ELF-1 (cell line): ENCODE data around the gene KIRREL3.

Experiments
- DNase-seq: peaks from one replicate; pipeline ENCODE4 v3.0.0-alpha.2; 2016; ENCODE audit warnings: low read depth, low spot score

KIRREL3 gene

DNA sequence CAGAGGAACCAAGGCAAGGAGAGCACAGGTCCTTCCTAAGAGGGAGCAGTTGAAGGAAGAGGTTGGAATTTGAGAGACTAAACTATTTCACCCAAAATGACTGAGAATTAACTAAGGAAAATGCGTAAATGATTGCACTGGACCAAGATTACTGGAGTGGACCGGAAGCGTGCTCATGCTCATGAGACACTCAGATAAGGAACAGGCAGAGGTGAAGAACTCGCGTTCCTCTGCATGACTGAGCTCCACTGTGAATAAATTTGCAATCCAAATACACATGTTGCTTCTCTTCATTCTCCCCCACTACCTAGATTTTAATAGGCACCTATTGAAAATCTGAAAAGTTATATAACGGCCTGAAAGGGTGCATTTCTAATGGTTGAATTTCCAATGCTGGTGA is 207.0 kb downstream of the KIRREL3 start:
- no peak for DNase-seq

DNA sequence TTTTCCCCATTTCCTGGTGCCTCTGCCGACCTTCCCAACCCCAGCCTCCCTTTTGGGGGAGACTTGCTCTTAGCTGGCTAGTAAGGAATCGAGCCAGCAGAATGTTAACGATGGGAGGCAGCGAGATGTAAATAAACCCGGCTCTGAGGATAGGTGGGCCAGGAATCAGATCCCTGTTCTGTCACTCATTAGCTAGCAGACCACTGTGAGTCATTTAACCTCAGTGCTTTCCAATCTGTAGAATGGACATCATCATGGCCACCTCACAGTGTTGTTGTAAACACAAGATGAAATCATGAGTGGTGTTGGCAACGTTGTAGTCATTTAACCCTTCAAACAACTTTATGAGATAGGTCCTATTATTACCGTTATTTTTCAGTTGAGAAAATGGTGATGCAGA is 208.6 kb downstream of the KIRREL3 start:
- DNase-seq = no peak

DNA sequence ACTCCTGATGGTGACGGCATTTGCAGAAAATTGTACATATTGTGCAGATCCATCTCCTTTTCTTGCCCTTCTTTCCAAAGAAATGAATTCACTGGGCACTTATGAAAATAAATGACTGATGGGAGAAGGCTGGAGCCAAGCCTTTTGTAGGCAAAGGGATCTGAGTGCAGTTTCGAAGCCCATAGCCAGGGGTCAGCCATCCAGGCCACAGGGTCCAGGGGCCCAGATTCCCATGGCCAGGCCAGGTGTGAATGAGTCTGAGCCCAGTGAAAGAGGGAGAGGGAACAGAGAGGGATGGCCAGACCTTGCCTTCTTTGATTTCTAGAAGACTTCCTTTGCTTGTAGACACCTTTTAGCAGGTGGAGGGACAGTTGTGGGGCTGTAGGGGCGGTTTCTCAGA is 209.1 kb downstream of the KIRREL3 start:
- peak; percentile 19 for DNase-seq

DNA sequence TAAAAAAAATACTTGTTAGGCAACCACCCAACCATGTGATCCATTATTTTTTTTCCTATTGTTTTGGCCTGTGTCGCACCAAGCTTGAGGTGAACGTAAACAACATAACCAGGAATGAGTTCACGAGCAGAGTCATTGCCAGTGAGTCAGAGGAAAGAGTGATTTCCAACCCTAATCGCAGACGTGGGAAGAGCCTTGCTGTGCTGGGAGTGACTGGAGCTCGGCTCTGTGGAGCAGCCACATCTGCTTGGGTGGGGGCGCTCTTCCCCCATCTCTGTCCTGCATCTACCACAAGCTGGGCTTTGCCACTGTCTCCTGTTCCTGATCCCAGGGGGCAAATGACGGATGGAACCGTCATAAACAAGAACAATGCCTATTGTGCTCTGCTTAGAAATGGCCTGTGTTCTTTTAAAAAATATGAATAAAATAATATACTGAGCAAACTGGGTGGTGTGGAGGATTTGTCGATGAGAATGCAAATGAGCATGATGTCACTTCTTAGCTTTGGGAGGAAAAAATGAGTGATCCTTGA is 210.0 kb downstream of the KIRREL3 start:
- DNase-seq = peak; percentile 43

DNA sequence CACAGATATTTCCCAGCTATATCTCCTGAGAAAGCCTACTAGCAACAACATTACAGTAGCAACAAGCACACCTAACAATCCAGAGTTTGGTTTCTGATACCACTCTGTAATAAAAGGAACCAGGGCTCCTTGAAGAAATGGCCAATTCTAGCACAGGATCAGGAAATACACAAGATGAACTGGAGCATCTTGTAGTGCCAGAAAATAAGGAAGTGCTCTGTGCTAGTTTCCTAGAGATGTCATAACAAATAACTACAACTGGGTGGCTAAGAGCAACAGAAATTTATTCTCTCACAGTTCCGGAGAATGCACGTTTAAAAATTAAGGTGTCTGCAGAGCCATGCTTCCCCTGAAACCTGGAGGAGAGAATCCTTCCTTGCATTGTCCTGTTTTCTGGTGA is 217.8 kb downstream of the KIRREL3 start:
- DNase-seq = no peak

DNA sequence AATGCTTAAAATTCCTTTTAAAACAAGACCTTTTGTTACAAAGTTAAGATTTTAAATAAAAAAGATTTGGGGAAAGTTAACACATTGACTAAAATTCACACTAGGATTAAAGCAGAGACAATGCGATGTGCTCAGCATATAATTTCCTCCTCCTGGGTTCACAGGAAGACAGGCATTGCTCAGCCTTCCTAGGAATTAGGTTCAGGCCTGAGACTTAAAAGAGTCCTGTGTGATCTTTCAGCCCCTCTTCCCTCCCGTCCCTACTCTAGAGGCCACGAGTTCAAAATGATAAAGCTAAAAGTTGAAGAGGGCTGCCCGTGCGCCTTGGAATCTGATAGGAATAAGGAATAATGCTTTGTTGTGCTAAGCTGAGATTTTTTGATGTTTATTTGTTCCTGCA is 218.6 kb downstream of the KIRREL3 start:
- no peak for DNase-seq

DNA sequence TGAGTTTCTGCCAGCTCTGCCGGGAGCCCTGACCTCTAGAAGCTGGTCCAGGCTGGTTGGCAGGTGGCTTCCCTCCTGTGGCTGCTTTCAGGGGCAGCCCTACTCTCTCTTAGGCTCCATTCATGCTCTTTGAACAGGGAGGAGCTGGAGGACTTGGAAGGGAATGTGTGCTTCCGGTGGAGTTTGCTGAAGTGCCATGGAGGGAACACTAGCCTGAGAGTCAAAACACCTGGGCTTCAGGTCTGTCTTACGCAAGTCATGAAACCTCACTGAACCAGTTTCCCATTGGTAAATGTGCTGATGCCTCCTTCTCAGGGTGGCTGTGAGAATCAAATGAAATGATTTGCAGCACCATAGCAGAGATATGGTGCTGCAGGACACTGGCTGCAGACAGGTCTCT is 224.5 kb downstream of the KIRREL3 start:
- no peak for DNase-seq

DNA sequence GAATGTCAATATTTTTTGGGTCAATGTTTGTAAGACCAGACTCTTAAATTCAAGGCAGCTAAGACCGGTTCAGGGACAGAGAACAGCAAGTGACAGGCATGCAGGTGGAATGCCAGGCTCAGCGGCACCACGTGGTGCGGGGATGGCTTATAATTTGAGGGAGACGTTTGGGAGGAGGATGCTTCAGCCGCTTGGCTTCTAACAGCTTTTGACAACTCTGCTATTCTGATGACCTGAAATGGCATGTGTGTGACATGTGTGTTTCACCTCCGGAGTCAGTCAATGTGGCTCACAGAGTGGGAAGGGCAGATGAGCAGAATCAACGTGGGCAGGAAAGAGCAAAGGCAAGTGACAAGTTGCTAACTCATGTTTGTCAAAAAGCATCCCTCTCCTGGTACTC is 228.3 kb downstream of the KIRREL3 start:
- no peak for DNase-seq

DNA sequence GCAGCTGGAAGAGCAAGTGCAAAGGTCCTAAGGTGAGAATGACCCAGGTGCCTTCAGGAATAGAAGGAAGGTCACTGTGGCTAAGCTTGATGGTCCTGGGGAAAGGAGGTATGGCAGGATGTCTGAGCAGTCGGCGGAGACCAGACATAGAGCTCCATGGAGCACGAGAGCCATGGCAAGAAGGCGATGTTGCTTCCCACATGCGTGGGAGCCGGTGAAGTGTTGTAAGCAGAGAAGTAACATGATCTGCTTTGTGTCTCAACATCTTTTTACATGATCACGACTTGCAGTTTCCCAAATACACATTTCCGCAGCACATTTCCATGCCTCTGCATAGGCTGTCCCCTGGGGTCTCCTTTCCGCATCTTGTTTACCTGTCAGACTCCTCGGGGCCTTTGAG is 231.9 kb downstream of the KIRREL3 start:
- no peak for DNase-seq

DNA sequence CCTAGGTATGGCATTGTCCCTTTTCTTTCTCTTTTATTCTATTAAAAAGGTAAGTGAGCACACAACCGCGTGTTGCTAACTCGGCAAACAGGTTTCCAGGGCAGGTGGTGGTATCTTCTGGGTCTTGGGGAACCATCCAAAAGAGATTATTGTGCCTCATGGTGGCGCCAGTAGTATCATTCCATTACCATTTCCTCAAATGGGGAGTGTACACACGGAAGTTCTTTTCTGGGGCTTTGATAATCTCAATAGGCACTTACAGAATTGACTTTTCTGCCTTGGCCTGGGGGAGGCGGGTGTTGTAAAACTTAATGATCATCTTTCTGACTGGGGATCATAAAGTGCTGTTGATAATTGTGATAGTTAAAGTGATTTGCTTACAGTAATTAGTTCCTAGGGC is 234.1 kb downstream of the KIRREL3 start:
- no peak for DNase-seq

DNA sequence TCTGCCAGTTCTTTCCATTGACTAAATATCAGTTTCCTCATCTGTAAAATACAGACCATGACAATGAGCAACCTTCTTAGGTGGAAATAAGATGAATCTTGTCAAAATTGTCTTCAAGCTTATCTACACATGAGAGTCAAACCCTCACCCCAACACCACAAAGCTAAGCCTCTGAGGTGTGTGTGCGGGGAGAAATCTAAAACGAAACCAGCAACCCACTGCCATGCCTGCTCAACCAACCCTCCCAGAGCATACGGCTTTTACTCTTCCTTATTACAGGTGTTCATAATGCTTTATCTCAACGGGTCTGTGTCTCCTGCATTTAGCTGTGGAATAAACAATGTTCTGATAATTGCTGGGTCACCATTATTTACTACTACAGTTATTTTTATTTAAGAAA is 235.4 kb downstream of the KIRREL3 start:
- DNase-seq = no peak

DNA sequence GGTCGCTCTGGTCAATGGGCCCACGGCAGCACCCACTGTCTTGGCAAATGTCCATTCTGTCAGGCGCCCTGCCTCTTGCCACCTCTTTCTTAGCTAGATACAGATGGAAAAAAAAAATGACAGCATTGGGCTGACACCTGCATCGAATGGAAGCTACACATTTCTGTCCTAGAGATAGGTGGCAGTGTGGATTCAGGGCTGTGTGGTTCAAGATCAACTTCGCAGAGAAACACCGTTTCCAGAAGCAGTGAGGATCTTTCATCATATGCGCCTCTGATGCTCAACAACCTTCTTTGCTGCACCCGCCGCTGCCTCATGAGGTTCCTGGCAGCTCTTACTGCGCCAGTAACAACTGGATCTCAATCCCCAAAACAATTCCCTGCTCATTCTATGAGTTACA is 236.3 kb downstream of the KIRREL3 start:
- DNase-seq = no peak

DNA sequence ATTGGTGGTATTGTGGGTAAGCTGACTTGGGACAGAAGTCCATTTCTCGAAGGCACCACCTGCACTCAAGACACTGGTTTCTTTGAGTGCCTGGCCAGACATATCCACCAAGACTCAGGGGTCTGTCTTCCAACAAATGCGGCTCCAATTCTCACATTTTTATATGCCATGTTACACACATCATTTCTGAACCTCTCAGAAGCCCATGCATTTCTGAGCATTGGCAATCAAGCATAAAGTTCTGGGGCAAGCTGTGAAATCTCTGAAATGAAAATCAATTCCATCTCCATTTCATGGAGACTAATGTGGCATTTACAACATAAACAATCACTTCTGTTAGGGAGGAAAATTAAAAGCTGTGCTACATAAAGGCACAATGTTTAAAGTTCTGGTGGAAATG is 243.7 kb downstream of the KIRREL3 start:
- DNase-seq = no peak

DNA sequence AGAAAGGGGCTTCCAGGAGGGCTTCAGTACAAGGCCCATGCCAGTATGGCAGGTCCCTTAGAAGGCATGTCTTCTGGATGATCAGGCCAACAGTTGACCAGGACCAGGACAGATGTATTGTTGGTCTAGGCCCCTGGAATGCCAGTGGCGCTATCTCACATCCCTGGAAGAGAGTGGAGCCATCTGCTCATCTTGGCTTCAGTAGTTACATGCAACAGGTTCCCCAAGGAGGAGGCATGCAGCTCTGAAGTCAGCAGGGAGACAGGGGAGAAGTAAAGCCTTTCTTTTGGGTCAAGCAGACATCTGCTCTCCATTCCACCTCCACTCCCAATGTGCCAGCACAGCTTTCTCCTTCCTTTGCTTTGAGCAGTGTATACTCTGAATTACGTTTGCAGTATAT is 244.1 kb downstream of the KIRREL3 start:
- DNase-seq = no peak

DNA sequence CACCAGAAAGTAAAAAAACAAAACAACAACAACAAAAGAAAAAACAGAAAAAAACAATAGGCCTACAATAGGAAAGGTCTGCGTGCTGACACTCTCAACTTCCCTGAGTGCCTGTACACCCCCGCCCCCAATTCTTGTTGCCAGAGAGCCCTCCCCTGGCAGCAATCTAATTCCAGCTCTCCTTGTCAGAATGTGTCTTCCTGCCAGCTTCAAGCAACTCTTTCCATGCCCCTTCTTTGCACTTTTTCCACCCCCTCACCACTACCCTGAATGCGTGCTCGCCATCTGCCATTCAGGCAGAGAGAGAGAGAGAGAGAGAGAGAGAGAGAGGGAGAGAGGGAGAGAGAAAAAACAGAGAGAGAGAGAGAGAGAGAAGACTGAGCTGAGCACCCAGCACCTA is 245.0 kb downstream of the KIRREL3 start:
- DNase-seq = no peak

DNA sequence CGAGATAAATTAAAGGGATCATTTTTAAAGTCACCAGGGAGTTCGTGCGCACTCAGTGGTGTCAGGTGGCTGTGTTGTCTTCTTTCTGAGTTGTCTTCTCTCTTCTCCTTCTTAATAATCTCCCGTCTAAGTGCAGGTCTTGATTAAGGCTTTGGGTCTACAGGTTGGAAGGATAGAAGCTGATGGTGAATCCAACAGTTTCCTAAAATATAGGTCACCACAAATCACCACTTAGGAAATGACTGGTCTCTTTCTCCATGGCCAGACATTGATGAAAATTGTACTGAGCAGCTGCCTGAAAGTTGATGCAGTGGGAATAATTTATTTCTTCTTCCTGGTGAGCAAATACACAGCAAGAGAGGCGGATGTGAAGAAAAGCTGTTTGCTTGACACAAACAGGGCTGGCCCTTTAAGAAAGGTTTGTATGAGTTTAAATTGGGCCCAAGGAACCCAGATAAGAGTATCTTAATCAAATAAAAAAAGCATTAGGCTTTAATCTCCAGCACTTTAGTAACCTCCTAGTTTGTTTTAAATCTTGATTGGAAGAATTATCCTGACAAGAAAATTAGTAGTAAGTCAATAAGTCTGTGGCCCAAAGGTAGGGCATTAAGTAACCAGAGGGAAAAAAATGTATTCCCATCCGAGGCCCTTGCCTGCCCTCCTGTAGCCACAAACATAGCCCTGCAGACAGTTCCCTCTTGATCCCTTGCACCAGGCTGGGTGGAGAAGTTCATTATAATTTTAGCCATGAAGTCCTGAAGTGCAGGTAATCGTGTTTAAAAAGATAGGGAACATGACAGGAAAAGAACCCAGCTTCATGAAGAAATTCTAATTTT is 245.8 kb downstream of the KIRREL3 start:
- no peak for DNase-seq

DNA sequence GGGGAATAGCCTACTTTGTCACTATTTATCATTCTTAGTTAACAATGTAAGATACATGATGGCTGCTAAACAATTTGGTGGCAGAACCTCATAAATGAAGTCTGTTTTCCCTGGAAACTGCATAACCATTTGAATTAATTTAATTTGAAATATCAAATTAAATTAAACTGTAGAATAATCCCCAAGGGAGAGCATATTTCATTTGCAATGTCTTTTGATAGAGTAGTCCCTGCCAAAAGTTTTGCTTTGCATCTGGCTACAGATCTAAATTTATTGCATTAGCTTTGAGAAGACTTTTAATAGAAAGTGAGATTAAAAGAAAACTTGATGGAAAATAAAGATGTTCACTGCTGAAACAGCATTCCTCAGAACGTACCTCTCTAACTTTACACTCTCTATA is 246.6 kb downstream of the KIRREL3 start:
- DNase-seq = no peak

DNA sequence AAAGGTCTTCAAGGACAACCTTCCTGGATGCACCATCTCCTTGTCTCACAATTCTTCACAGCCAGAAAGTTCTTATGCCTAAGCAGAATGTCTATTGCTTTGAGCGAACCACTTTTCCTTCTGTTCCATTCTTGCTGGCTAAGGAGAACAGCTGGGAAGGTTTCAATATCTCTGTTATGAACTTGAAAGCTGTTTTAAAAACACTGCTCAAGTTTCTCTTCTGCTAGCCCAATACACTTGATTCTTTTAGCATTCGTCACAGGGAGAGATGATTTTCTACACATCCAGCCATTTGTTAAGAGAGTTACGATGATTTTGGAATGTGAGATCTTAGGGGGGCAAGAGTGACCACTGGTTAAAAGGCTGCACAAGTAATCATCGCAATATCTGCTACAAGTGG is 249.3 kb downstream of the KIRREL3 start:
- no peak for DNase-seq

DNA sequence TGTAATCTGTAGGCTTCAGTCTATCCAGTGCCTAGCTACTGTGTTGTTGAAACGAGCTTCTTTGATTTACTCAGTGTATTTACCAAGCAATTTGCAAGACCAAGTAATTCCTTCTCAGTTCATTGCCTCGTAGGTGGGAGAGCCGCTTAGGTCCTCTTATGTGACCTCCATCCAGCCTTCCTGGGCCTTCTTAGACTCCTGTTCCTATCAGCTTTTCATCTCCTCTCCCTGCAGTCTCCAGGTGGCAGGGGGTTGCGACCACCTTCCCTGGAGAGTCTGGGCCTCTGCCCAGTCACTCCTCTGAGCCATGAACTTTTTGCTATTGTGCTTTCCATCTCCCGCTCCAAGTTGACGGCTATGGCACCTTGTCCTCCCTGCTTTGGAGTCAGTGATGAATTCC is 251.8 kb downstream of the KIRREL3 start:
- no peak for DNase-seq

DNA sequence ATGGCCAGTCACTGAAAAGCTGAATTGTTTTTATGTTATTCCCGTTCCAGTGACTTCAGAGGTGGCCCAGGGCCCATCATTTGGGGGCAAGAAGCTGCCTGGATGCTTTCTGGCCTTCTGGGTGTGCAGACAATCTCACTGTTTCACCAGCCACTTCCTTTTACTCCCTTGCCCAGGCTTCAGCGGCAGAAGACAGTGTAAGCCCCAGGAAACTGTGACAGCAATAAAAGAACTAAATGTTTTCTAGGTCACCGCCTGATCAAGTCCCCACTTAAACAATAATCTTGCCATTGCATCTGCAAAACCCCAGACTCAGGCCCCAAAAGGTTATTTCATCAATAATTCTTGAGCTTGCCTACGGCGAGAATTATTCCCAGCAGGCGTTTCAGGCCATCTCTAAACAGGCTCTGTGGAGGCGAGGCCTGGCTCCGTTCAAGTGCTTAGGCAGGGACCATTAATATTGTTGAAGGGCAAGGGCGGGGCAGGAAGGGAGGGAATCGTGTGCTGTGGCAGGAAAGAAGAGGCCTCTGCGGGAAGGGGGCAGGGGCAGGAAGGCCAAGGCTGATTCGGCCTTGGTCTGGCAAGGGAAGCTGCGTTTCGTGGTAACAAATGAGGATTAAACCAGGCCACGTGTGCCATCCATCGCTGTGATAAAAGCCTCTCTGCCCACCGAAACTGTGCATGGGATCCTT is 252.3 kb downstream of the KIRREL3 start:
- no peak for DNase-seq

DNA sequence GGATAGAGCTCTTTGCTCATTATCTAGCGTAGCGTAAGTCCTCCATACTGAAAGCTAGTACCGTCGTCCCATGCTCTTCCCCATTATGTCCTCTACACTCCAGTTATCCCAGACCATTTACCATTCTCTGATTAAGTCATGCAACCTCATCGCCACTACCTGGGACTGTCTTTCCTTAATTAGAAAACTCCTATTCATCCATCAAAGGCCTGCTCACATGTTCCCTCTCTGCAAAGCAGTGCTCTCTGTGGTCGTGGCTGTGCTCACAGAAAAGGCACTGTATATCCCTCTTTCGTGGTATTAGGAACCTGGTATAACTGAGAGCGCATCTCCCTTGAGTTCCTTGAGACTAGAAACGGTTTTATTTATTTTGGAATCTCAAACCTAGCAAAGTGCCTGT is 253.3 kb downstream of the KIRREL3 start:
- no peak for DNase-seq

DNA sequence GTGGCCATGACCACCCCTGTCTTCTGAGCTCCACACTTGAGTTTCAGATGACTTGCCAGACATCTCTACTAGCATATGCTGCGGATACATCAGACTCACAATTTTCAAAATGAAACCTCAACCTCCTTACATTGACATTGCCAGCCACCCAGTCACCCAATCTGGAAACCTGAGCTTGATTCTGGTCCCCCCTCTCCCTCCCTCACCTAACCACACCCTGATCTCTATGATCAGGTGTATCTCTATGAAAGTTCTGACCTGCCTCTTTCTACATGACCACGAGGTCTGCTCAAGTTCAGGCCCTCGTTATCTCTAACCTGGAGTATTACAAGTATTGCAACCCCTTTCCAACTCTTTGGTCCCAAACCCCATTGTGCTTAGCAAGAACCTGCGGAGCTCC is 254.1 kb downstream of the KIRREL3 start:
- DNase-seq = no peak

DNA sequence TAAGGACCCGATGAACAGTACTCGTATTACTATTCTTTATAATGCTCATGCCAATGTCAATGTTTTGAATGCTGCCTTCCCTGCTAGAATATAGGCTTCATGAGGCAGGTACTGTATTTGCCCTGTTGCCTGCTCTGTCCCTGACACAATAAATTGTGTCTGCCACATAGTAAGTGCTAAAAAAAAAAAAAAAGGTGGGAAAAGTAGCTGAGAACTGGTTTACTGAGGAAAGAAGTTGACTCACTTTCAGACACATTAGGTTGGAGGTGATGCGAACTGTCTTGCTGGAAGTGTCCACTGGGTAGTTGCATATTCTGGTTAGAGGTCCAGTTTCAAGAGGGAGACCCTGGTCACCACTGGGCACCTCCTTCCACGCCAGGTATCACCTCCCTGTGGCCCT is 255.9 kb downstream of the KIRREL3 start:
- no peak for DNase-seq
